Forelimb muscle (tissue), 1 donor: Measurements from ENCODE around the gene OR7C2. TPM values are rescaled to one million over a fixed set of nuclear protein-coding genes. Genes with fewer than 3 reads are reported as not detected.
"Not testable (repeated sequence)": the region's sequence is repeated elsewhere in the genome, so short reads cannot be mapped to it uniquely, and the experiment has no call there.

Experiments
- DNase-seq: peaks from one replicate; pipeline ENCODE4 v3.0.0-alpha.2; 2013; ENCODE audit warnings: low read depth
- polyA plus RNA-seq: library from polyadenylated mRNA; unstranded; fragments of 120-200 nt; gene quantifications from one replicate; pipeline ENCODE4 v1.2.1, GENCODE V29; 2013; ENCODE audit not compliant: insufficient read length

The OR7C2 gene
- polyA plus RNA-seq = not detected

DNA sequence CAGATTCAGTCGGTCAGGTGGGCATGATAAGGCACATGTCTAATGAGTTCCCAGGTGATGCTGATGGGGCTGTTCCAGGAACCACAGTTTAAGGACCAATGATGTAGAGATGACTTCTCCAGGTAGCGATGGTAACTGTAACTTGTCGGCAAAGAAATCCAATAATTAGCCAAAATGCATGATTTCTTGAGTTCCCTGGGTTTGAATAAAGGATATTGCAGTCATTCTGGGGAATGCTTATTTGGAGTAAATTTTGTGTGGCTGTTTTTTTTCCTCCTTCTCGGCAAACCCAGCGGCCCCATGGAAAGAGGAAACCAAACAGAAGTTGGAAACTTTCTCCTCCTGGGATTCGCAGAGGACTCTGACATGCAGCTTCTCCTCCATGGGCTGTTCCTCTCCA is at the start of gene OR7C2:
TSS of gene OR7C2 (plus strand) at position 301 of the 400 bp plus-strand sequence. CDS start at position 301, 0 bp downstream.
- DNase-seq = no peak

DNA sequence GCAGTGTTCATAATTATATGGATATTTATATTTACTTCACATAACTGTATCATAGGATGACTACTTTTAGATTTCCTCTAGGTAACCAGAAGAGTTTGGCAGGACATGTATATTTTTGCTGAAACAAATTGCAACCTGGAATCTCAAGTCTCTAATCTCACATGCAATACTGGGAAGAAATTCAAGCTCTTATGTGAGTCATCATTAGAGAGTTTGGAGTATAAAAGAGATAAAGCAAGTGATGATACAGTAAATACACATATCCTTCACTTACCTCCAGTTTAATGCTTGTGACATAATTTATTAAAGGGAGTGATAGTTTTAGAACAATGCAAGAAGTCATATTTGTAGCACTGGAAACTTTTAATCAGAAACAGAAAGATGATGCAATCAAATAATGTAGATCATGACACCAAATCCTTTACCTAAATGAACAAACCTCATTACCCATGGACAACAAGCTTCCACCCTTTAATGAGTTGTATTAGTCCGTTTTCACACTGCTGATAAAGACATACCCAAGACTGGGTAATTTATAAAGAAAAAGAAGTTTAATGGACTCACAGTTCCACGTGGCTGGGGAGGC is 39.5 kb upstream of the OR7C2 start:
- DNase-seq = no peak

DNA sequence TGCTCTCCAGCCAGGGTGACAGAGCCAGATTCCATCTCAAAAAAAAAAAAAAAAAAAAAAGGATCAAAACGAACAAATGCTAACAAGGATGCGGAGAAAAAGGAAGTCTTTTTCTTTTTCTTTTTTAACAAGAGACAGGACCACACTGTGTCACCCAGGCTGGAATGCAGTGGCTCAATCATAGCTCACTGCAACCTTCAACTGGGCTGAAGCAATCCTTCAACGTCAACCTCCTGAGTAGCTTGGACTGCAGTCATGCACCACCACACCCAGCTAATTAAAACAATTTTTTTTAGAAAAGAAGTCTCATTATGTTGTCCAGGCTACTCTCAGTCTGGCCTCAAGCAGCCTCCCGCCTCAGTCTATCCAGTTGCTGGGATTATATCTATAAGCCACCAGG is 34.6 kb upstream of the OR7C2 start:
- DNase-seq = no peak

DNA sequence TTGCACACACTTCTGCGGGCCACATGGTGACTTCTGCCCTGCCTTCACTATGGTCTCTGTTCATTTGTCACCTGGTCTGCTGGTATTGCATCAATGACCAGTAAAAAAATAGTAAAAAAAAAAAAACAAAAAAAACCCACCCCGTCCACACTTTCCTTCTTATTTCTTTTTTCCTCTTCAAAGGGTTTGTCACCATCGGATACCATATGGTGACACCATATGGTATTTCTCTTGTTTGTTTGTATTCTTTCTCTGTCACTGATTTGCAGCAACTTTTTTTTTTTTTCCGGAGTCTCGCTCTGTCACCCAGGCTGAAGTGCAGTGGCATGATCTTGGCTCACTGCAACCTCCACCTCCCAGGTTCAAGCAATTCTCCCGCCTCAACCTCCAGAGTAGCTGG is 26.2 kb upstream of the OR7C2 start:
- DNase-seq = no peak

DNA sequence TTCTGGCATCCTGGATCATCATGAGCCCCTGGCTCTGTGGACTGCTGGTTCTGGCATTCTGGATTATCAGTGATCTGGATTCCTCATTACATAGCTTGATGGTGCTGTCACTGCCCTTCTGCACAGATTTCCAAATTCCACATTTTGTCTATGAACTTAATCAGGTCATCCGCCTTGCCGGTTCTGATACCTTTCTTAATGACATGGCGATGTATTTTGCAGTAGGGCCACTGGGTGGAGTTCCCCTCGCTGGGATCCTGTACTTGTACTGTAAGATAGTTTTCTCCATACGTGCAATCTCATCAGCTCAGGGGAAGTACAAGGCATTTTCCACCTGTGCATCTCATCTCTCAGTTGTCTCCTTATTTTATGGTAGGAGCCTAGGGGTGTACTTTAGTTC is 24.4 kb upstream of the OR7C2 start:
- no peak for DNase-seq

DNA sequence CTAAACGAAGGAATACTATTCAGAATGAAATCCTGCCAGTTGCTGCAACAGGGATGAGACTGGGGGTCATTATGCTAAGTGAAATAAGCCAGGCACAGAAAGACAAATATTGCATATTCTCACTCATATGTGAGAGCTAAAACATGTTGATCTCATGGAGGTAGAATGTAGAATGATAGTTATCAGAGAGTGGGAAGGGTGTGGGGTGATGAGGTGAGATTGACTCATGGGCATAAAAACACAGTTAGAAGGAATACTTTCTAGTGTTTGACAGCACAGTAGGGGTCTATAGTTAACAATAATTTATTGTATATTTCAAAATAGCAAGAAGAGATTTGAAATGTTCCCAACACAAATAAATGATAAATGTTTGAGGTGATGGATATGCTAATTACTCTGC is 7.8 kb upstream of the OR7C2 start:
- DNase-seq = no peak

DNA sequence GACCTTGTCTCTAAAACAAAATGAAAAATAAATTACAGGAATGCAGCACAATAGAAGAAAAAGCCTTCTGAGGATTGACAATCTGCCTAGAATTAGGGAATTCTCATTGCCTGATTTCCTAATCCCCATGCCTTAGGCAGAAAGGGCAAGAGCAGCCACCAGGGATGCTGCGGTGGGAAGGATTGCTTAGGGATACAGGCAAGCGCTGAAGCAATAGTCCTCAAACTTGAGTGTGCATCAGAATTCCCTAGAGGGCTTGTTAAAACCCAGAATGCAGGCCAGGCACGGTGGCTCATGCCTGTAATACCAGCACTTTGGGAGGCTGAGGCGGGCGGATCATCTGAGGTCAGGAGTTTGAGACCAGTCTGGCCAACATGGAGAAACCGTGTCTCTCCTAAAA is 1.0 kb upstream of the OR7C2 start:
- DNase-seq = no peak

DNA sequence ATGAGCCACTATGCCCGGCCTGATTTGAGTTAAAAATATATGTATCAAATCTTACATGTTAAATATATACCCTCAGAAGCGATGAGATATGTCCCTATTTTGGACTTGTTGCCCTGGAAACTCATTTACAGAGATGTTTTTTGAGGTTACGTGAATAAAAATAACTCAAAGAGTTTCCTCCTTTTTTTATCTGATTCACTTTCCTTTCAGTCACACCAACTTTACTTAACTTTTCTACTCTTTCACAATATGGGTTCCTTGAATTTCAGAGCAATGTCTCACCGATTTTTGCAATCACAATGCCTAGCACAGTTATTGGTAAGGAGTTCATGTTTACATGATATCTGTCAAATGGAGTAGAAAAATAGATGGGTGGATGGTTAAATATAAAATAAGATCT is 2.3 kb downstream of the OR7C2 start:
- DNase-seq = no peak

DNA sequence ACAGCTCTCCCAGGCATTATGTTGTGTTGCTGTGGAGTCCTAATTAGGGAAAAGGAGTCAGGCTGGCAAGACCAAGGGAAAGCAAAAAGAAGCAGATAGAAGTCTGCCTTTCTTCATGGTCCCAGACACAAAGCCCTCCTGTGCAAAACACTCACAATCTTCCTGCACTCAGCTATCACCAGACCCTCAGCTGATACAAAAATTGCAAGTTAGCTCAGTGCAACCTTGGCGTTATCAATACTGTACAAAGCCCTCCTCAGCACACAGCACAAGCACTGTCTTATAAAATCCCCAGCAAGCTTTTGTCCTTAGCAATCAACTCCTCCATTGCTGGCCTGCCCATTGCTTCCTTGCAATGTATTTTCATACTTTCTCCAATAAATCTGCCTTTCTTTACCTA is 3.2 kb downstream of the OR7C2 start:
- no peak for DNase-seq

DNA sequence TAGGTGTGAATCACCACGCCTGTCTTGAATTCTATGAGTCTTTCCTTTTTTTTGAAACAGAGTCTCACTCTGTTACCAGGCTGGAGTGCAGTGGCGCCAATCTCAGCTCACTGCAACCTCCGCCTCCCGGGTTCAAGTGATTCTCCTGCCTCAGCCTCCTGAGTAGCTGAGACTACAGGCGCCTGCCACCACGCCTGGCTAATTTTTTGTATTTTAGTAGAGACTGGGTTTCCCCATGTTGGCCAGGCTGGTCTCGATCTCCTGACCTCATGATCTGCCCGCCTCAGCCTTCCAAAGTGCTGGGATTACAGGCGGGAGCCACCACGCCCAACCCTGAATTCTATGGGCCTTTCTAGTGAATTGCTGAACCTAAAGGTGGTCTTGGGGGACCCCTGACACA is 8.1 kb downstream of the OR7C2 start:
- not testable (repeated sequence) for DNase-seq

DNA sequence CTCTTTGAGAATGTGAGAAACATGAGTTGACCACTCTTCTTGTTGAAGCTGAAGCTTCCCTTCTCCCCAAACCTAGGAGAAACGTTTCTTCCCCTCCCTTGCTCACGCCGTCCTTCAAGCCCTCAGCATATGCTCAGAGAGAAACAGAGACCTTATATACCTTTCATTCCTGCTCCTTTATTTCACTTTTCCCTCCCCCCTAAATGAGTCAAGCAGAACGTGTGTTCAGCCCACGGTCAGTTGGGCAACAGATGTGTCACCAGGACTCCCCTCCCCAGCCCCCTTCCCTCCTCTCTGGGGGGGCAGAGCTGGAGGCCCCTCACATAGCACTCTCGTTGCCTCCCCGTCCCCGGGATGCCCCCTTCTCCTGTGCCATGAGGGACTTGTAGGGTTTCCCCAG is 8.6 kb downstream of the OR7C2 start:
- DNase-seq = no peak

DNA sequence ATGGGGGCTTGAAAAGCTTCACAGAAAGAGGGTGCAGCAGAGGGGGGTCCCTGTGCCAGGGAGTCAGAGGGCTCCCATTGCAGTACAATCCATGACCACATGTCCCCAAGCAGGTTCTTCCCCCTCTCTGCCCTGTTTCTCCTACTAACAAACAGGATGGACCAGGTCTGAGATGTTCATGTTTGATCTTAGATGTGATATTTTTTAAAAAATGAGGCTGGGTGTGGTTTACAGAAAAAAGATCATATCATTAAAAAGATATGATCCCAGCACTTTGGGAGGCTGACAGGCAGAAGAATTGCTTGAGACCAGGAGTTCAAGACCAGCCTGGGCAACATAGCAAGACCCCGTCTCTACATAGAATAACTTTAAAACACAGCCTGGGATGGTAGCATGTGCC is 9.1 kb downstream of the OR7C2 start:
- no peak for DNase-seq

DNA sequence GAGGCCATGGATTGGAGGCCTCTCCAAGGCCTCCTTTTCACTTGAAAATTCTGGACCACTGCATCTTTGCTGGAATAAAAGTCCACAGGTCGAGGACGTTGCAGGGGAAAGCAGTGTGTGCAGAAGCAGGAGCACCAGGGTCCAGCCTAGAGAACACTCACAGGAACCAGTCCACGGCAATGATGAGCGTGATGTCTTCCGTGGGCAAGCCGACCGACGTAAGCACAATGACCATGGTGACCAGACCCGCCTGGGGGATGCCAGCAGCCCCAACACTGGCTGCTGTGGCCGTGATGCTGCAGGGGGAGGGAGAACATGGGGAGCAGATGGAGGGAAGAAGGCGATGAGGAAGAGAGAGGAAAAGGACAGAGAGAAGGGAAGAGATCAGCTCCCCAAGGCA is 11.5 kb downstream of the OR7C2 start:
- DNase-seq = no peak

DNA sequence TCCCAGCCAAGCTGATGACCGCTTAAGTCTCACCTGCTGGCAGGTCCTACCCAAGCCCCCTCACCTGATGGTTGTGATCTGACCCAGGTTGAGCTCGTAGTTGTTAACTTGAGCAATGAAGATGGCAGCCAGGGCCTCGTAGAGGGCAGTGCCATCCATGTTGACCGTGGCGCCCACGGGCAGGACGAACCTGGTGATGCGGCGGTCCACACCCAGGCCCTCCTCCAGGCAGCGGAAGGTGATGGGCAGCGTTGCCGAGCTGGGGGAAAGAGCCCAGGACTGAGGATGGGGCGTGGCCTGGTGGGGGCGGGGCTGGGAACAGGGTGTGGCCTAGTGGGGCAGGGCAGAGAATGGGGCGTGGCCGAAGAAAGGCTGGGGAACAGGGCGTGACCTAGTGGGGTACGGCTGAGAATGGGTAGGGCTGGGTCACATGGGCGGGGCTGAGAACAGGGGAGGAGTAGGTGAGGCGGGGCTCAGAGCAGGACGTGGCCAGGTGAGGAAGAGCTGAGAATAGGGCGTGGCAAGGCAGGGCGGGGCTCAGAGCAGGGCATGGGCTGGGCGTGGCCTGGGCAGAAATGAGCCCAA is 12.9 kb downstream of the OR7C2 start:
- DNase-seq = no peak

DNA sequence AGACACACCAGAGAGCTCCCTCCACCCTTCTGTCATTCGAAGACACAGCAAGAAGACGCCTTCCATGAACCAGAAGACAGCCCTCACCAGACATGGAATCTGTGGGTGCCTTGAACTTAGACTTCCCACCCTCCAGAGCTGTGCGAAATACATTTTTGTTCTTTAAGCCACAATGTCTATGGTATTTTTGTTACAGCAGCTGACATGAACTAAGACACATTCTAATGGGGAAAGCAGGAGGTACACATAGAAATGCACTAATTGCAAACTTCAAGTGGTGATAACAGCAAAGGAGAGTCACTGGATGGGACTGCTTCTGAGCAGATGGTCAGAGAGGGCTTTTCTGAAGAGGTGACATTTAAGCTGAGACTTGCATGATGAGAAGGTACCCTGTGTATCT is 16.2 kb downstream of the OR7C2 start:
- no peak for DNase-seq

DNA sequence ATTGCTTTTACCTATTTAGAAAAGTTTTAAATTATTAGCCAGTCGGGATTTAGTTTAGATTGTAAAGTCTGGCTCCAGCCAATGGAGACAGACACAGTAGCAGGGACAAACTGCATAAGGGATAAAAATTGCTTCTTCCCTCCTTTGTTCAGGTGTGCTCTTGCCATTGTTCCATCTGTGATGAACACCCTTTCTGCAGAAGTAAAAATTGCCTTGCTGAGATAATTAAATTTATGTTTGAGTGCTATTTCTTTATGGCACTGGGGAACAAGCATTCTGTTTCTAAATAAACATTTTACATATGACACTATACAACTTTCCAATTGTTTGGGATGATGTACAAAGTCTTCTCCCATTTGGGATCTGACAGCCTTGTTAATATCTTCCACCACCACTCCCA is 18.0 kb downstream of the OR7C2 start:
- DNase-seq = no peak

DNA sequence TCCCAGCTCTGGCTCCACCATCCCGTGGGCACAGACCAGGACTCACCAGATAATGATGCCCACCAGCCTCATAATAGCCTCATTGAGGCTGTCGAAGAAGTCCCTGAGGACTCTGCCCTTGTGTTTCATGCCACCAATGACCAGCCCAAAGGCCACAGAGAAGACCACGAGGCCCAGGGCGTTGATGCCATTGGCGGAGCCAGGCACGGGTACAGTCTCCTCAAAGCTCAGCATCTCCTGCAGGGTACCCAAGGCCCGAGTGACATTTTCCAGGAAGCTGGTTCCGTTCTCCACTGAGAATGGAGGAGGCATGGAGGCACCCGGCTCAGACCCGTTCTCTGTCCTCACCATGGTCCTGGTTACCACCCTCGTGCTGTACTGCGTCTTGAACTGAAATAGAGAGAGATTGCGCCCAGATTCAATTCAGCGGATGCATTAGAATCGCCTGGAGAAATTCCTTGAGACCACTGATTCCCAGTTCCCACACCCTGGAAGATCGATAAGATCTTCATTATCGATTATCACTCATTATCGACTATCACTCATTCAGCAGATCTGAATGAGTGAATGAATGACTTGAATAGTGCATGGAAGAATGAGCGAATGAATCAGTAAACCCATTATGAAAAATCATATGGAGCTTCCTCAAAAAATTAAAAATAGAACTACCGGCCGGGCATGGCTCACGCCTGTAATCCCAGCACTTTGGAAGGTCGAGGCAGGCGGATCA is 20.8 kb downstream of the OR7C2 start:
- DNase-seq = no peak

DNA sequence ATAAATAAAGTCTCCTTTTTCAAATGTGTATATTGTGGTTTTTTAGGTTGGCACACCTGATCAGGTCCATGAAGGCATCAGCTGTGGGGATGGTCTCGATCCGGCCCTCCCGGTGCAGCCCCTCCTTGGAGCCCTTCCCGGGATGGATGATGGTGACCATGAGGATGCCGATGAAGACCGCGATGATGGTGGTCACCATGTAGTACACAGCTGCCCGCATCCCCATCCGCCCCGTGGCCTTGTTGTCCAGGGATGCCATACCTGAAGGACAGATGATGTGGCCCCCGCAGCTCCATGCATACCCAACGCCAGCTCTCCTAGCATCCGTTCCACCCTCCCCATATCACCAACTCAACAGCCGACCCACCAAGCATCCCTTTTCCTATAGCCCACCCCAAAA is 27.0 kb downstream of the OR7C2 start:
- no peak for DNase-seq

DNA sequence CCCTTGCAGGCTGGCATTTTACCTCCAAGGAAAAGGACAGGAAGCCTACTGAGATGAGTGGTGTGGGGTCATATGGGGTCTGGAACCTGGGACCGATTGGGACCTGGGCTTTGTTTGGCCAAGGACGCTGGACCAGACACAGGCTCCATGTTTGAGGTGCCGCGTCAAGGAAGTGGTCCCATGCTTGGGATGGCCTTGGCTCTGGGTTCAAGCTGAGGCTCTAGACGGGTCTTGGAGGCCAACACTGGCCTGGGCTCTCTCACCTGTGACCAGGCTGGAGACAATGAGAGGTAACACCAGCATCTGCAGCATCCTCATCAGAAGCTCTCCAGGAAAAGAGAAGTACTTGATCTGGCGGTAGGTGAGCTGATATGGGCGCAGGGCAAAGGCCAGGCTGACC is 30.2 kb downstream of the OR7C2 start:
- DNase-seq = no peak

DNA sequence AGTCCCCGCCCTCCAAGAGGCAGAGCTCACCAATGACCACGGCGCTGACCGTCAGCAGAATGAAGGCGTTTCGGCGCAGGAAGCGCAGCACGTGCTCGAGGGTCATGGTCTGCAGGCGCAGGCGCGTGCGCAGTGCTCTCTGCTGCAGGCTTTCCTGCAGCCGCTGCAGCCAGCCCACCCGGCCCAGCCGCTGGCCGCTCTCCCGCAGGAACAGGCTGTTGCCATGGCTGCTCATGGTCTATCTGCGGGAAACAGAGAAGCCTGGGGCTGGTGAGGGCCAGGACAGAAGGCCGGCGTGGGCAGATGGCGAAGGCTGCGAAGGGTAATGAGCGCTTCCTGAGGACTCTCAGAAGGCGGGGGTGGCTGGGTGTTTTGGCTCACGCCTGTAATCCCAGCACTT is 31.4 kb downstream of the OR7C2 start:
- no peak for DNase-seq

DNA sequence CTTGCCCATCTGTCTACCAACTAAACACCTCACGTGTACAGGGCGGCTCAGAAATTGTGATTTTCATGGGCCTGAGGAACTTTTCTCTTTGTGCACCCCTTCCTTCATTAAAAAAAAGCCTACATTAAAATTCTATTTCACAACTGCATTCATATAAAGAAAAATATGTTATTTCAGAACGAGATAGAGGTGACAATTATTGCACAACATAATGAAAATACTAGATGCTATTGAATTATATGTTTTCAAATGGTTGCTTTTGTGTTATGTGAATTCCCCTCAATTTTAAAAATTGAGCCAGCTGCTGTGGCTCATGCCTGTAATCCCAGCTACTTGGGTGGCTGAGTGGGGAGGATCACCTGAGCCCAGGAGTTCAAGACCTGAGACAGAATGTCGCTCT is 33.2 kb downstream of the OR7C2 start:
- DNase-seq = no peak

DNA sequence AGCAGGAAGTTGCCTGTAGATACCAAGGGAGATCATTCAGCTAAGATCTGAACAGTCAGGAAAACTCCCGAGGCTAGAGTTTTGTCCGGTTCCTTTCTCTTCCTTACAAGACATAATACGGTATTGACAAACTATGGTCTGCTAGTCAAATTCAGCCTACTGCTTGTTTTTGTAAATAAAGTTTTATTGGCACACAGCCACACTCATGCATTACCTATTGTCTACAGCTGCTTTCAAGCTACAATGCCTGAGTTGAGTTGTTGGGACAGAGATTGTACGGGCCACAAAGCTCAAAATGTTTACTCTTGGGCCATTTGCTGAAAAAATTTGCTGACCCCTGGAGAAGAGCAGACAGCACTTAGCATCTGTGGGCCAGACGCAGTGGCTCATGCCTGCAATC is 35.8 kb downstream of the OR7C2 start:
- DNase-seq = no peak

DNA sequence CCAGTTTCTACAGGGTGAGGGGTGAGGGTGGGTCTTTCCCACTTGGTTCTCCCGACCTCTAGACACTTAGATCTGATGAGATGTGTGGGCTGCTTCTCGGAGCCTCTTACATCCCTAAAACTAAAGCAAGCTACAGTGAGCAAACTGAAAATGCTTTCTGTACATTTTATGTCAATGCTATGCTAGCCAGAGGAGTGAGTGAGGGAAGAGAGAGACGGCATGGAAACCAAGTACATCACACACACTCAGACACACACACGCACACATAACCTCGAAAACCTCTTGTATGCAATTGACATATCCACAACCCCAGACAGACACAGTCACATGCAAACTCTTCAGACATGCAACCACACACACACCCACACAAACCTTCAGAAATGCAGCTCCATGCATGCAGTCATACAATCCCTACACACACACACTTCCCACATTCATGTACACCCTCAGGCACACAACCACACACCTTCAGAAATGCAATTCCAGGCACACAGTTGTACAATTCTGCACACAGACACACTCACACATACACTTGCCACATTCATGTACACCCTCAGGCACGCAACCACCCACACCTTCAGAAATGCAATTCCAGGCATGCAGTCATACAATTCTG is 37.0 kb downstream of the OR7C2 start:
- no peak for DNase-seq
